HG03064 (cell line): ENCODE measurements around the gene MCL1.

Experiments used
- ATAC-seq: cut with Tn5 transposase; IDR thresholded peaks from one replicate; pipeline ENCODE4 v1.9.1; 2021; ENCODE audit warnings: low read depth; ENCODE audit not compliant: unreplicated experiment

The MCL1 gene

GRCh38 chr1:150558761-150559655 is 20.4 kb downstream of the MCL1 start:
- ATAC-seq = no peak

- ATAC-seq = no peak
Measured at GRCh38 chr1:150558303-150558704, 21.1 kb downstream of the MCL1 start.

DNA sequence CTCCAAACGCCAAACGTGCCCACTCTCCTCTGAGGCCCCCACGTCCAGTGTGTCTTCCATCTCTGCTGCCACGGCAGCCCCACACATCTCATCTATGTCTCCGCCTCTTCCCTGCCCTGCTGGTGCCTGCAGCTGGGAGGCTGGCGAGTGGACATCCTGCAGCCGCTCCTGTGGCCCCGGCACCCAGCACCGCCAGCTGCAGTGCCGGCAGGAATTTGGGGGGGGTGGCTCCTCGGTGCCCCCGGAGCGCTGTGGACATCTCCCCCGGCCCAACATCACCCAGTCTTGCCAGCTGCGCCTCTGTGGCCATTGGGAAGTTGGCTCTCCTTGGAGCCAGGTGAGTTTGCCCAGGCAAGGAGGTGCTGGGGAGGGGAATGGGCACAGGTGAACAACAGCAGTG is 21.6 kb downstream of the MCL1 start:
- ATAC-seq = no peak

DNA sequence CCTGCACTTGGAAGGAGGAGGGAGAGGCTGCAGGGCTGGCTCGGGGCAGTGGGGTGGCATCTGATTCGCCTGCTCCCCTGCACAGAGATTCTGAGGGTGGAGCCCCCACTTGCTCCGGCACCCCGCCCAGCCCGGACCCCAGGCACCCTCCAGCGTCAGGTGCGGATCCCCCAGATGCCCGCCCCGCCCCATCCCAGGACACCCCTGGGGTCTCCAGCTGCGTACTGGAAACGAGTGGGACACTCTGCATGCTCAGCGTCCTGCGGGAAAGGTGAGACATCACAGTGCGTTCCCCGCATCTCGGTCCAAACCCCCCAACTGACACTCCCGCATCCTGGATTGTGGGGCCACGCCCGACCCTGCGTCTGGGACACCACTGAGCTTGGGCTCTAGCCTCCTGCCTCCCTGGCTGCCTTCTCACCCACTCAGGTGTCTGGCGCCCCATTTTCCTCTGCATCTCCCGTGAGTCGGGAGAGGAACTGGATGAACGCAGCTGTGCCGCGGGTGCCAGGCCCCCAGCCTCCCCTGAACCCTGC is 22.3 kb downstream of the MCL1 start:
- no peak for ATAC-seq

- ATAC-seq = no peak
Measured at GRCh38 chr1:150555971-150556865, 23.2 kb downstream of the MCL1 start.

- no peak for ATAC-seq
Measured at GRCh38 chr1:150555198-150555970, 24.0 kb downstream of the MCL1 start.

GRCh38 chr1:150554086-150554452 is 25.3 kb downstream of the MCL1 start:
- ATAC-seq = no peak

DNA sequence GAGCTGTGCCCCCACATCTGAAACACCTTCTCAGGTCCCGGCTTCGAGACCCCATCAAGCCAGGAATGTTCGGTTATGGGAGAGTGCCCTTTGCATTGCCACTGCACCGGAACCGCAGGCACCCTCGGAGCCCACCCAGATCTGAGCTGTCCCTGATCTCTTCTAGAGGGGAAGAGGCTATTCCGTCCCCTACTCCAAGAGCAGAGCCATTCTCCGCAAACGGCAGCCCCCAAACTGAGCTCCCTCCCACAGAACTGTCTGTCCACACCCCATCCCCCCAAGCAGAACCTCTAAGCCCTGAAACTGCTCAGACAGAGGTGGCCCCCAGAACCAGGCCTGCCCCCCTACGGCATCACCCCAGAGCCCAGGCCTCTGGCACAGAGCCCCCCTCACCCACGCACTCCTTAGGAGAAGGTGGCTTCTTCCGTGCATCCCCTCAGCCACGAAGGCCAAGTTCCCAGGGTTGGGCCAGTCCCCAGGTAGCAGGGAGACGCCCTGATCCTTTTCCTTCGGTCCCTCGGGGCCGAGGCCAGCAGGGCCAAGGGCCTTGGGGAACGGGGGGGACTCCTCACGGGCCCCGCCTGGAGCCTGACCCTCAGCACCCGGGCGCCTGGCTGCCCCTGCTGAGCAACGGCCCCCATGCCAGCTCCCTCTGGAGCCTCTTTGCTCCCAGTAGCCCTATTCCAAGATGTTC is 25.9 kb downstream of the MCL1 start:
- no peak for ATAC-seq

DNA sequence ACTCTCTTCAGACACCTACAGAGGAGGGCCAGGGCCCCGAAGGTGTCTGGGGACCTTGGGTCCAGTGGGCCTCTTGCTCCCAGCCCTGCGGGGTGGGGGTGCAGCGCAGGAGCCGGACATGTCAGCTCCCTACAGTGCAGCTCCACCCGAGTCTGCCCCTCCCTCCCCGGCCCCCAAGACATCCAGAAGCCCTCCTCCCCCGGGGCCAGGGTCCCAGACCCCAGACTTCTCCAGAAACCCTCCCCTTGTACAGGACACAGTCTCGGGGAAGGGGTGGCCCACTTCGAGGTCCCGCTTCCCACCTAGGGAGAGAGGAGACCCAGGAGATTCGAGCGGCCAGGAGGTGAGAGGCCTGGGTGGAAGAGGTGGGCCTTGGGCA is 26.5 kb downstream of the MCL1 start:
- ATAC-seq = no peak

DNA sequence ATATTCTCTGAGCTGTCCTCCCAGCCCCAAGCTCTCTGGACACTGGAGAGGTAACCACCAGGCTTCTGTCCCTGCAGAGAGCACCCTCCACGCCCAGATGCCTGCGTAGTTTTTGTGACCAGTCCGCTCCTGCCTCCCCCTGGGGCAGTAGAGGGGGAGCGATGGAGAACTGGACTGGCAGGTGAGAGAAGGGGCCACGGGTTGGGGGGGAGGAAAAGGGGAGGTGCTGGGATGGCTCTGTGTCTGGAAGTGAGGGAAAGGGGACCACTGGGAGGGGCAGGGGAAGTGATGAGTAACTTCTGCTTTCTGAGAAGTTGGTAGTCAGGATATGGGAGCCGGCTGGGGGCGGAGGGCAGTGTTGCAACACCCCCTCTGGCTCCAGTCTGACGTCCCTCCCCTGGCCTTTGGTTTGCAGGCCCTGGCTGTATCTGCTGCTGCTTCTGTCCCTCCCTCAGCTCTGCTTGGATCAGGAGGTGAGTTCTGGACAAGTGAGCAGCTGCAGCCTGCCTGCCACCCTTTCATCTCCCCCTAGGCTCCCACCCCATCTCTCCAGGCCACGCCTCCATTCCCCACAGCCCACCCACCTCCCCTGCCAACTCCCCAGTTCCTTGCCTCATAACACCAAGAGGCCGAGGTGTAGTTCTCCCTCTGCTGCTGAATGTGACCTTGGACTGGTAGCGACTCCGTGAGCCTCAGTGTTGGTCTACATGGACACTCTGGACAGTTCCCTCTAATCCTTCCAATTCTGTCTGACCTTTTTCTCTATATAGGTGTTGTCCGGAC is 27.1 kb downstream of the MCL1 start:
- no peak for ATAC-seq

GRCh38 chr1:150551784-150552127 is 27.7 kb downstream of the MCL1 start:
- no peak for ATAC-seq

- ATAC-seq = no peak
Measured at GRCh38 chr1:150551051-150551783, 28.2 kb downstream of the MCL1 start.

DNA sequence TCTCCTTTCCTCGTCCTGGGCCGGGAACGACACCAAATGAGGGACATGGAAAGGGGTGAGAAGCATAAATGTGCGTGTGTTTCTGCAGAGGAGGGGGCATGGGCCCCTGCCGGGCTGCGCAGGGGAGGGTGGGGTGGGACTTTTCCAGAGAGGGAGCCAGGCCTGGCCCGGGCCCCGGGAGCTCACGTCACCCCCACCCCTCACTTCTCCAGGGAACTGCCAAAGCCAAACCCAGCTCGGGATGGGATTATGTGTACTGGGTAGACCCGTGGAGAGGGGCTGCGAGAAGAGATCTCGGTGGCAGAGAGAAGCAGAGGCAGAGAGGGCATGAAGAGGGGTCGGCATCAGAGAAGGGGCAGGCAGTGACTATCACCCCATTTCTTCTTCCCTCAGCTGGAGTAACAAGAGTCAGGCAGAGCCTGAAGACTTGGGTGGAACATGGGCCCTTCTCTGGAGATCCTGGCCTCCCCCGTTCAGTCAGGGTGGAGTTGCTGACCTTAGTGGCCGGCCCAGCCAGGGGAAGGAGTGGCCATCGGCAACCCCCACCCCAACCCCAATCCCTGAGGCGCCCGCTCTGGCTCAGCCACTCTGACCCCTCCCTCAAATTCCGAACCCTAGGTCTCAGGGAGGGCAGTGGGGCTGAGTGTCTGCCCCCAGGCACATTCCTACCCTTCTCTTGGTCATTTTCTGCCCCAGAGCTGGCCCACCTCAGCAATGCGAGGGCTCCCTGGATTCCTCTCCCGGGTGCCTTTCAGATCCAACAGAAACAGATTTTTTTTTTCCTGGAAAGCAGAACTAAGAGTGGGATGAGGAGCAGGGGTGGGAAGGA is 29.0 kb downstream of the MCL1 start:
- no peak for ATAC-seq

GRCh38 chr1:150549496-150550221 is 29.8 kb downstream of the MCL1 start:
- ATAC-seq = no peak

GRCh38 chr1:150548632-150549495 is 30.5 kb downstream of the MCL1 start, which contains the start of gene ADAMTSL4:
TSS of gene ADAMTSL4 (plus strand) at chr1:150549408. CDS start at chr1:150552289, 2,881 bp downstream.
- no peak for ATAC-seq

DNA sequence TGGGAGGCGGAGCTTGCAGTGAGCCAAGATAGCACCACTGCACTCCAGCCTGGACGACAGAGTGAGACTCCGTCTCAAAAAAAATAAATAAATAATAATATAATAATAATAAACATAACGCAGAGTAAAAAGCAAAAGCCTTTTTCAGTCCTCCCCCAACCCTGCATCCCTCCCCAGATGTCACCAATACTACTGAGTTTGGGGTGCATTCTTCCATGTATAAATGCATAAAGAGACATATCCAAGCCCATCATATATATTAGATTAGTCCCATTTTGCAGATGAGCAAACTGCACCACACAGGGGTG is 31.1 kb downstream of the MCL1 start:
- no peak for ATAC-seq
